Fibroblast of pulmonary artery (primary cell): ENCODE results near the gene MEAK7.
A peak's percentile ranks its signal among the peaks of the same experiment; 100 is the strongest.

Experiments used
- DNase-seq: peaks from one replicate; pipeline ENCODE4 v3.0.0-alpha.2; 2010; ENCODE audit warnings: low read depth
- H3K4me3 ChIP-seq: replicated peaks from 2 replicates; pipeline ENCODE4 v1.5.1; 2011; ENCODE audit warnings: low read depth, mild to moderate bottlenecking, control low read depth, low read length, moderate library complexity
- TF ChIP-seq, protein P1 (sequence below): IDR thresholded peaks from 2 replicates; pipeline ENCODE4 v1.5.1; 2011; ENCODE audit warnings: mild to moderate bottlenecking, control low read depth, low read length, inconsistent platforms; ENCODE audit errors: missing control alignments

The MEAK7 gene, protein sequence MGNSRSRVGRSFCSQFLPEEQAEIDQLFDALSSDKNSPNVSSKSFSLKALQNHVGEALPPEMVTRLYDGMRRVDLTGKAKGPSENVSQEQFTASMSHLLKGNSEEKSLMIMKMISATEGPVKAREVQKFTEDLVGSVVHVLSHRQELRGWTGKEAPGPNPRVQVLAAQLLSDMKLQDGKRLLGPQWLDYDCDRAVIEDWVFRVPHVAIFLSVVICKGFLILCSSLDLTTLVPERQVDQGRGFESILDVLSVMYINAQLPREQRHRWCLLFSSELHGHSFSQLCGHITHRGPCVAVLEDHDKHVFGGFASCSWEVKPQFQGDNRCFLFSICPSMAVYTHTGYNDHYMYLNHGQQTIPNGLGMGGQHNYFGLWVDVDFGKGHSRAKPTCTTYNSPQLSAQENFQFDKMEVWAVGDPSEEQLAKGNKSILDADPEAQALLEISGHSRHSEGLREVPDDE

GRCh38 chr16:84504420-84505248, at the start of gene MEAK7:
Gene MEAK7, minus strand, starts transcription at chr16:84504659. Its CDS starts 6,573 bp downstream, at chr16:84498086.
- H3K4me3 ChIP-seq = peak within 1 kb of the TSS; percentile 94
- peak; percentile 98 for DNase-seq
- TF ChIP-seq, protein P1, sequence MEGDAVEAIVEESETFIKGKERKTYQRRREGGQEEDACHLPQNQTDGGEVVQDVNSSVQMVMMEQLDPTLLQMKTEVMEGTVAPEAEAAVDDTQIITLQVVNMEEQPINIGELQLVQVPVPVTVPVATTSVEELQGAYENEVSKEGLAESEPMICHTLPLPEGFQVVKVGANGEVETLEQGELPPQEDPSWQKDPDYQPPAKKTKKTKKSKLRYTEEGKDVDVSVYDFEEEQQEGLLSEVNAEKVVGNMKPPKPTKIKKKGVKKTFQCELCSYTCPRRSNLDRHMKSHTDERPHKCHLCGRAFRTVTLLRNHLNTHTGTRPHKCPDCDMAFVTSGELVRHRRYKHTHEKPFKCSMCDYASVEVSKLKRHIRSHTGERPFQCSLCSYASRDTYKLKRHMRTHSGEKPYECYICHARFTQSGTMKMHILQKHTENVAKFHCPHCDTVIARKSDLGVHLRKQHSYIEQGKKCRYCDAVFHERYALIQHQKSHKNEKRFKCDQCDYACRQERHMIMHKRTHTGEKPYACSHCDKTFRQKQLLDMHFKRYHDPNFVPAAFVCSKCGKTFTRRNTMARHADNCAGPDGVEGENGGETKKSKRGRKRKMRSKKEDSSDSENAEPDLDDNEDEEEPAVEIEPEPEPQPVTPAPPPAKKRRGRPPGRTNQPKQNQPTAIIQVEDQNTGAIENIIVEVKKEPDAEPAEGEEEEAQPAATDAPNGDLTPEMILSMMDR = no peak

DNA sequence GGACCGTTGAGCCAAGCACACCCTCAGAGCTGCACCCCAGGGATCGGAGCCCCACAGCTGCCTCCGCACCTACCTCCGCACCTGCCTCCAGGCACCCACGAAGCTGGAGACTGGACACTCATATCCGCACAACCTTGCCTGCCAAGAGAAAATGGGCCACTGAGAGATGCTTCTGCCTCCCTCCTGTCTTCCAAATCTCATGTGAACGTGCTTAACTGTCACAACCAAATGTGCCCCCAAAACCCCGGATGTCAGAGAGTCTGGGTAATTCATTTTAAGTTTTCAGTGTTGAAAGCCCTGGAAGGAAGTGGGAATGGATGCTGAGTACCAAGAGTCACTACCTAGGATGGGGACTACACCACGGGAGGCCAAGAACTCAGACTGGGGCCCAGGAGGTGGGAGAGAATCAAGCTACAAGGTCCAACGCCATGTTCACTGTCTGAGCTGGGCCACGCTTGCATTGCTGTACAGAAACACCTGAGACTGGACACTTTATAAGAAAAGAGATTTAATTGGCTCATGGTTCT, 49.5 kb upstream of the MEAK7 start:
- H3K4me3 ChIP-seq = no peak overlapping the region
- no peak for DNase-seq
- TF ChIP-seq, protein P1 = no peak

DNA sequence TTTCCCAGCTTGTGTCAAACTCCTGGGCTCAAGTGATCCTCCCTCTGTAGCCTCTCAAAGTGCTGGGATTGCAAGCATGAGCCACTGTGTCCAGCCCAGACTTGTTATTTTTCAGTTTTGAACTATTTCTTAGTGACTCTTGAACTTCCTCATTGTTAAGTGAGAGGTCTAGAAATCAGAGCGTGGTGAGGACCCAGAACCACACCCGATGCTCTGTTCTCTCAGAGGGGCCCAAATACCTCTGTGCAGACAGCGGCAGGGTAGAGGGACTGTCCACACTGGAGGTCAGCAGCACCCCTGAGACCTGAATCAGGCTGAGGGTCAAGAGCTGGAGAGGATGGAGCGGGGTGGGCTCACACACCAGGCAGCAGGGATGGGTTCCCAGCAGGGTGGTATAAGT, 47.7 kb upstream of the MEAK7 start:
- TF ChIP-seq, protein P1 = no peak
- H3K4me3 ChIP-seq = no peak overlapping the region
- no peak for DNase-seq

DNA sequence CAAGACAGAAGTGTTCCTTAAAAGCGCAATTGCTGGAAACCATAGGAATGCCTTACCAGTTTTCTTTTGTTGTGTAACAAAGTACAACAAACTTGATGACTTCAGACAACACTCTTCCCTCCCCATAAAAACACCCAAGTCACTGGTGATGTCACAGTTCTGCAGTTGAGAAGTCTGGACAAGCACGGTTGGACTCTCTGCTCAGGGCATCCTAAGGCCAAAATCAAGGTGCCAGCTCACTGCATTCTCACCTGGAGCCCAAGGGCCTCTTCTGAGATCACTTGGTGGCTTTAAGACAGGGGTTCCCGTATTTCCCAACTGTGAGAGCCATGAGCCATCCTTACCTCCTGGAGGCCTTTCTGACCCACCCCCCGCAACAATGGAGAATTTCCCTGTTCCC, 45.6 kb upstream of the MEAK7 start:
- no peak for DNase-seq
- H3K4me3 ChIP-seq = no peak overlapping the region
- TF ChIP-seq, protein P1 = no peak

GRCh38 chr16:84548971-84549844, 44.7 kb upstream of the MEAK7 start:
- TF ChIP-seq, protein P1 = no peak
- DNase-seq = no peak
- H3K4me3 ChIP-seq = no peak overlapping the region

GRCh38 chr16:84548508-84548907, 44.0 kb upstream of the MEAK7 start:
- TF ChIP-seq, protein P1 = no peak
- no peak for DNase-seq
- no peak overlapping the region for H3K4me3 ChIP-seq
